Measurements from ENCODE around the gene NTNG1.

DNA sequence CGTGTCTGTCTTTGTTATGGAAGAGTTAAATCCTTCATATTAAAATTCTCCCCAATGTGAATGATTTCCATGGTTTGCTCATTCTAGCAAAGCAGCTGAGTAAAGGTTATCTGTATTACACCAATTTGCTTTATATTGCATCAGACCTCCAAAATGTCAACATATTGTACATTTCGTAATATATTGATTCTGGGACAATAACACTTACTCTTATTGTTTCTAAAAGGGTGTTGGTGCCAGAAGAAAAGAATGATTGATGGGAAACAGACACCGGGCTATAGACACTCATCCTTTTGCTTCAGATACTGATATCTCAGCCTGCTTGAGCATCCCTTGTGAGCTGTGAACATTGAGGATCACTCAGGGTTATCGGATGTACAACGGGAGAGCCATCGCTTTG is 7.0 kb downstream of the NTNG1 start:
- TF ChIP-seq, protein P1, sequence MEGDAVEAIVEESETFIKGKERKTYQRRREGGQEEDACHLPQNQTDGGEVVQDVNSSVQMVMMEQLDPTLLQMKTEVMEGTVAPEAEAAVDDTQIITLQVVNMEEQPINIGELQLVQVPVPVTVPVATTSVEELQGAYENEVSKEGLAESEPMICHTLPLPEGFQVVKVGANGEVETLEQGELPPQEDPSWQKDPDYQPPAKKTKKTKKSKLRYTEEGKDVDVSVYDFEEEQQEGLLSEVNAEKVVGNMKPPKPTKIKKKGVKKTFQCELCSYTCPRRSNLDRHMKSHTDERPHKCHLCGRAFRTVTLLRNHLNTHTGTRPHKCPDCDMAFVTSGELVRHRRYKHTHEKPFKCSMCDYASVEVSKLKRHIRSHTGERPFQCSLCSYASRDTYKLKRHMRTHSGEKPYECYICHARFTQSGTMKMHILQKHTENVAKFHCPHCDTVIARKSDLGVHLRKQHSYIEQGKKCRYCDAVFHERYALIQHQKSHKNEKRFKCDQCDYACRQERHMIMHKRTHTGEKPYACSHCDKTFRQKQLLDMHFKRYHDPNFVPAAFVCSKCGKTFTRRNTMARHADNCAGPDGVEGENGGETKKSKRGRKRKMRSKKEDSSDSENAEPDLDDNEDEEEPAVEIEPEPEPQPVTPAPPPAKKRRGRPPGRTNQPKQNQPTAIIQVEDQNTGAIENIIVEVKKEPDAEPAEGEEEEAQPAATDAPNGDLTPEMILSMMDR (IDR thresholded peaks at IDR 0.05; ENCODE audit: borderline replicate concordance, extremely low read depth, low read length, poor library complexity, severe bottlenecking) = no peak
- no peak for TF ChIP-seq EZH2 (IDR thresholded peaks at IDR 0.05; ENCODE audit: borderline replicate concordance, low read depth, low read length, severe bottlenecking)

Measured in DND-41 (cell line).